ENCODE results near the gene ZNF682. TPM values are rescaled to one million over a fixed set of nuclear protein-coding genes. Genes with fewer than 3 reads are reported as not detected.

Gene ZNF682
- total and polyA plus RNA-seq, 2 of the 8 experiments (the other 6 are each of a cell fraction or from before 2014, with no cell fraction given) = 4.3 to 27.5 TPM

DNA sequence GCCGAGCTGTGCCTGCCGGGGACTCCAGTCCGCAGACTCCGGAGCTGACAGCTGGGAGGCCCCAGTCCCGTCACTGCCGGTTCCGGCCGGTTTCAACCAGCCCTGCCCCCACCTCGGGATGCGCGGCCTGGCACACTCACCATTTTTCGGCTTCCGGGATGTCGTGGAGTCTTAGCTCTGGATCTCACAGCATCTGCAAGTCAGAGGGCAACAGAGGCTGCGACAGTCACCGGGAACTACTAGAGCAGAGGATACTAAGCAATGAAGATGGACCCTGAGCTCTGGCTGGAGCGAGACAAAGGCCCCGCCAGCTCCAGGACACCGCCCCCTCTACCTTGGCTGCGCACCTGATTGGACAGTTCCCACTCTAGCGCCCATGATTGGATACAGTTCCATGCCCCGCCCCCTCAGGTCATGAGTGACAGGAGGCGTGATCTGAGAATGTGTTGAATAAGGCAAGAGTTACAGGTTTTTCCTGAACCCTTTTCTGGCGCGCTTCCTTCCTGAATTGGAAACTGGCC, at the start of gene ZNF682 (continued):
- TF ChIP-seq CHD1 (IDR thresholded peaks at IDR 0.05; ENCODE audit: low read depth, low read length) (0 out of 2 replicates have a peak, but pooled peaks have one; percentile 42), SIN3A (conservative IDR thresholded peaks at IDR 0.05 in 1 of 2, IDR thresholded peaks at IDR 0.05 in 1 of 2; ENCODE audit: low read depth in 1 of 2, low read length in 2 of 2) (peak; percentile 54 to 89; a peak in 3 of 4 replicates), RNF2 (IDR thresholded peaks at IDR 0.05; ENCODE audit: borderline replicate concordance, low read depth, low read length, missing control alignments, poor library complexity, severe bottlenecking) (no peak), CBX5 (IDR thresholded peaks at IDR 0.05; ENCODE audit: low read depth, low read length) (no peak)
- TF ChIP-seq, protein P1, sequence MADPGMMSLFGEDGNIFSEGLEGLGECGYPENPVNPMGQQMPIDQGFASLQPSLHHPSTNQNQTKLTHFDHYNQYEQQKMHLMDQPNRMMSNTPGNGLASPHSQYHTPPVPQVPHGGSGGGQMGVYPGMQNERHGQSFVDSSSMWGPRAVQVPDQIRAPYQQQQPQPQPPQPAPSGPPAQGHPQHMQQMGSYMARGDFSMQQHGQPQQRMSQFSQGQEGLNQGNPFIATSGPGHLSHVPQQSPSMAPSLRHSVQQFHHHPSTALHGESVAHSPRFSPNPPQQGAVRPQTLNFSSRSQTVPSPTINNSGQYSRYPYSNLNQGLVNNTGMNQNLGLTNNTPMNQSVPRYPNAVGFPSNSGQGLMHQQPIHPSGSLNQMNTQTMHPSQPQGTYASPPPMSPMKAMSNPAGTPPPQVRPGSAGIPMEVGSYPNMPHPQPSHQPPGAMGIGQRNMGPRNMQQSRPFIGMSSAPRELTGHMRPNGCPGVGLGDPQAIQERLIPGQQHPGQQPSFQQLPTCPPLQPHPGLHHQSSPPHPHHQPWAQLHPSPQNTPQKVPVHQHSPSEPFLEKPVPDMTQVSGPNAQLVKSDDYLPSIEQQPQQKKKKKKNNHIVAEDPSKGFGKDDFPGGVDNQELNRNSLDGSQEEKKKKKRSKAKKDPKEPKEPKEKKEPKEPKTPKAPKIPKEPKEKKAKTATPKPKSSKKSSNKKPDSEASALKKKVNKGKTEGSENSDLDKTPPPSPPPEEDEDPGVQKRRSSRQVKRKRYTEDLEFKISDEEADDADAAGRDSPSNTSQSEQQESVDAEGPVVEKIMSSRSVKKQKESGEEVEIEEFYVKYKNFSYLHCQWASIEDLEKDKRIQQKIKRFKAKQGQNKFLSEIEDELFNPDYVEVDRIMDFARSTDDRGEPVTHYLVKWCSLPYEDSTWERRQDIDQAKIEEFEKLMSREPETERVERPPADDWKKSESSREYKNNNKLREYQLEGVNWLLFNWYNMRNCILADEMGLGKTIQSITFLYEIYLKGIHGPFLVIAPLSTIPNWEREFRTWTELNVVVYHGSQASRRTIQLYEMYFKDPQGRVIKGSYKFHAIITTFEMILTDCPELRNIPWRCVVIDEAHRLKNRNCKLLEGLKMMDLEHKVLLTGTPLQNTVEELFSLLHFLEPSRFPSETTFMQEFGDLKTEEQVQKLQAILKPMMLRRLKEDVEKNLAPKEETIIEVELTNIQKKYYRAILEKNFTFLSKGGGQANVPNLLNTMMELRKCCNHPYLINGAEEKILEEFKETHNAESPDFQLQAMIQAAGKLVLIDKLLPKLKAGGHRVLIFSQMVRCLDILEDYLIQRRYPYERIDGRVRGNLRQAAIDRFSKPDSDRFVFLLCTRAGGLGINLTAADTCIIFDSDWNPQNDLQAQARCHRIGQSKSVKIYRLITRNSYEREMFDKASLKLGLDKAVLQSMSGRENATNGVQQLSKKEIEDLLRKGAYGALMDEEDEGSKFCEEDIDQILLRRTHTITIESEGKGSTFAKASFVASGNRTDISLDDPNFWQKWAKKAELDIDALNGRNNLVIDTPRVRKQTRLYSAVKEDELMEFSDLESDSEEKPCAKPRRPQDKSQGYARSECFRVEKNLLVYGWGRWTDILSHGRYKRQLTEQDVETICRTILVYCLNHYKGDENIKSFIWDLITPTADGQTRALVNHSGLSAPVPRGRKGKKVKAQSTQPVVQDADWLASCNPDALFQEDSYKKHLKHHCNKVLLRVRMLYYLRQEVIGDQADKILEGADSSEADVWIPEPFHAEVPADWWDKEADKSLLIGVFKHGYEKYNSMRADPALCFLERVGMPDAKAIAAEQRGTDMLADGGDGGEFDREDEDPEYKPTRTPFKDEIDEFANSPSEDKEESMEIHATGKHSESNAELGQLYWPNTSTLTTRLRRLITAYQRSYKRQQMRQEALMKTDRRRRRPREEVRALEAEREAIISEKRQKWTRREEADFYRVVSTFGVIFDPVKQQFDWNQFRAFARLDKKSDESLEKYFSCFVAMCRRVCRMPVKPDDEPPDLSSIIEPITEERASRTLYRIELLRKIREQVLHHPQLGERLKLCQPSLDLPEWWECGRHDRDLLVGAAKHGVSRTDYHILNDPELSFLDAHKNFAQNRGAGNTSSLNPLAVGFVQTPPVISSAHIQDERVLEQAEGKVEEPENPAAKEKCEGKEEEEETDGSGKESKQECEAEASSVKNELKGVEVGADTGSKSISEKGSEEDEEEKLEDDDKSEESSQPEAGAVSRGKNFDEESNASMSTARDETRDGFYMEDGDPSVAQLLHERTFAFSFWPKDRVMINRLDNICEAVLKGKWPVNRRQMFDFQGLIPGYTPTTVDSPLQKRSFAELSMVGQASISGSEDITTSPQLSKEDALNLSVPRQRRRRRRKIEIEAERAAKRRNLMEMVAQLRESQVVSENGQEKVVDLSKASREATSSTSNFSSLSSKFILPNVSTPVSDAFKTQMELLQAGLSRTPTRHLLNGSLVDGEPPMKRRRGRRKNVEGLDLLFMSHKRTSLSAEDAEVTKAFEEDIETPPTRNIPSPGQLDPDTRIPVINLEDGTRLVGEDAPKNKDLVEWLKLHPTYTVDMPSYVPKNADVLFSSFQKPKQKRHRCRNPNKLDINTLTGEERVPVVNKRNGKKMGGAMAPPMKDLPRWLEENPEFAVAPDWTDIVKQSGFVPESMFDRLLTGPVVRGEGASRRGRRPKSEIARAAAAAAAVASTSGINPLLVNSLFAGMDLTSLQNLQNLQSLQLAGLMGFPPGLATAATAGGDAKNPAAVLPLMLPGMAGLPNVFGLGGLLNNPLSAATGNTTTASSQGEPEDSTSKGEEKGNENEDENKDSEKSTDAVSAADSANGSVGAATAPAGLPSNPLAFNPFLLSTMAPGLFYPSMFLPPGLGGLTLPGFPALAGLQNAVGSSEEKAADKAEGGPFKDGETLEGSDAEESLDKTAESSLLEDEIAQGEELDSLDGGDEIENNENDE (IDR thresholded peaks at IDR 0.05; ENCODE audit: insufficient replicate concordance, low read length) = no peak
- TF ChIP-seq, protein P2, sequence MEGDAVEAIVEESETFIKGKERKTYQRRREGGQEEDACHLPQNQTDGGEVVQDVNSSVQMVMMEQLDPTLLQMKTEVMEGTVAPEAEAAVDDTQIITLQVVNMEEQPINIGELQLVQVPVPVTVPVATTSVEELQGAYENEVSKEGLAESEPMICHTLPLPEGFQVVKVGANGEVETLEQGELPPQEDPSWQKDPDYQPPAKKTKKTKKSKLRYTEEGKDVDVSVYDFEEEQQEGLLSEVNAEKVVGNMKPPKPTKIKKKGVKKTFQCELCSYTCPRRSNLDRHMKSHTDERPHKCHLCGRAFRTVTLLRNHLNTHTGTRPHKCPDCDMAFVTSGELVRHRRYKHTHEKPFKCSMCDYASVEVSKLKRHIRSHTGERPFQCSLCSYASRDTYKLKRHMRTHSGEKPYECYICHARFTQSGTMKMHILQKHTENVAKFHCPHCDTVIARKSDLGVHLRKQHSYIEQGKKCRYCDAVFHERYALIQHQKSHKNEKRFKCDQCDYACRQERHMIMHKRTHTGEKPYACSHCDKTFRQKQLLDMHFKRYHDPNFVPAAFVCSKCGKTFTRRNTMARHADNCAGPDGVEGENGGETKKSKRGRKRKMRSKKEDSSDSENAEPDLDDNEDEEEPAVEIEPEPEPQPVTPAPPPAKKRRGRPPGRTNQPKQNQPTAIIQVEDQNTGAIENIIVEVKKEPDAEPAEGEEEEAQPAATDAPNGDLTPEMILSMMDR (IDR thresholded peaks at IDR 0.05; ENCODE audit: control extremely low read depth in 1 of 3, insufficient read depth in 1 of 3, low read depth in 1 of 3, low read length in 3 of 3) = no peak; a peak in 1 of 4 replicates
